Fibroblast of pulmonary artery (primary cell): ENCODE data around the gene FANCD2.
"Not testable (repeated sequence)": the region's sequence is repeated elsewhere in the genome, so short reads cannot be mapped to it uniquely, and the experiment has no call there.

ENCODE experiments used
- DNase-seq: peaks from one replicate; pipeline ENCODE4 v3.0.0-alpha.2; 2010; ENCODE audit warnings: low read depth
- H3K4me3 ChIP-seq: replicated peaks from 2 replicates; pipeline ENCODE4 v1.5.1; 2011; ENCODE audit warnings: low read depth, mild to moderate bottlenecking, control low read depth, low read length, moderate library complexity
- CTCF ChIP-seq: IDR thresholded peaks from 2 replicates; pipeline ENCODE4 v1.5.1; 2011; ENCODE audit warnings: mild to moderate bottlenecking, control low read depth, low read length, inconsistent platforms; ENCODE audit errors: missing control alignments

Gene FANCD2

GRCh38 chr3:10085738-10086137 lies 59.5 kb downstream of the FANCD2 start:
- TF ChIP-seq CTCF: no peak

GRCh38 chr3:10088256-10088655 lies 62.0 kb downstream of the FANCD2 start:
- no peak overlapping the region for H3K4me3 ChIP-seq
- no peak for DNase-seq
- no peak for TF ChIP-seq CTCF

More at GRCh38 chr3:10085738-10086137, 59.5 kb downstream of the FANCD2 start:
- no peak overlapping the region for H3K4me3 ChIP-seq
- no peak for DNase-seq

GRCh38 chr3:10090179-10090578 lies 63.9 kb downstream of the FANCD2 start:
- no peak overlapping the region for H3K4me3 ChIP-seq
- no peak for TF ChIP-seq CTCF
- DNase-seq: no peak

- H3K4me3 ChIP-seq, DNase-seq: not testable (repeated sequence)
These were observed 64.5 kb downstream of the FANCD2 start for GRCh38 chr3:10090774-10091173.

GRCh38 chr3:10091387-10091786 lies 65.2 kb downstream of the FANCD2 start:
- not testable (repeated sequence) for DNase-seq, H3K4me3 ChIP-seq

- no peak overlapping the region for H3K4me3 ChIP-seq
- TF ChIP-seq CTCF: no peak
- no peak for DNase-seq
These were observed 67.4 kb downstream of the FANCD2 start for GRCh38 chr3:10093678-10094077.

- no peak for DNase-seq
- H3K4me3 ChIP-seq: no peak overlapping the region
- TF ChIP-seq CTCF: no peak
These were observed 72.8 kb downstream of the FANCD2 start for GRCh38 chr3:10099041-10099440.

- DNase-seq: no peak
- TF ChIP-seq CTCF: no peak
- H3K4me3 ChIP-seq: no peak overlapping the region
These were observed 80.7 kb downstream of the FANCD2 start for GRCh38 chr3:10106919-10107318.
